NCI-H526 (cell line): ENCODE data around the gene CENPF.
"Not testable (repeated sequence)": the region's sequence is repeated elsewhere in the genome, so short reads cannot be mapped to it uniquely, and the experiment has no call there.

Experiments used
- DNase-seq, 2 experiments: peaks; one replicate each; lab custom pipeline; 2025; lab: John Stamatoyannopoulos, UW

Gene CENPF, protein sequence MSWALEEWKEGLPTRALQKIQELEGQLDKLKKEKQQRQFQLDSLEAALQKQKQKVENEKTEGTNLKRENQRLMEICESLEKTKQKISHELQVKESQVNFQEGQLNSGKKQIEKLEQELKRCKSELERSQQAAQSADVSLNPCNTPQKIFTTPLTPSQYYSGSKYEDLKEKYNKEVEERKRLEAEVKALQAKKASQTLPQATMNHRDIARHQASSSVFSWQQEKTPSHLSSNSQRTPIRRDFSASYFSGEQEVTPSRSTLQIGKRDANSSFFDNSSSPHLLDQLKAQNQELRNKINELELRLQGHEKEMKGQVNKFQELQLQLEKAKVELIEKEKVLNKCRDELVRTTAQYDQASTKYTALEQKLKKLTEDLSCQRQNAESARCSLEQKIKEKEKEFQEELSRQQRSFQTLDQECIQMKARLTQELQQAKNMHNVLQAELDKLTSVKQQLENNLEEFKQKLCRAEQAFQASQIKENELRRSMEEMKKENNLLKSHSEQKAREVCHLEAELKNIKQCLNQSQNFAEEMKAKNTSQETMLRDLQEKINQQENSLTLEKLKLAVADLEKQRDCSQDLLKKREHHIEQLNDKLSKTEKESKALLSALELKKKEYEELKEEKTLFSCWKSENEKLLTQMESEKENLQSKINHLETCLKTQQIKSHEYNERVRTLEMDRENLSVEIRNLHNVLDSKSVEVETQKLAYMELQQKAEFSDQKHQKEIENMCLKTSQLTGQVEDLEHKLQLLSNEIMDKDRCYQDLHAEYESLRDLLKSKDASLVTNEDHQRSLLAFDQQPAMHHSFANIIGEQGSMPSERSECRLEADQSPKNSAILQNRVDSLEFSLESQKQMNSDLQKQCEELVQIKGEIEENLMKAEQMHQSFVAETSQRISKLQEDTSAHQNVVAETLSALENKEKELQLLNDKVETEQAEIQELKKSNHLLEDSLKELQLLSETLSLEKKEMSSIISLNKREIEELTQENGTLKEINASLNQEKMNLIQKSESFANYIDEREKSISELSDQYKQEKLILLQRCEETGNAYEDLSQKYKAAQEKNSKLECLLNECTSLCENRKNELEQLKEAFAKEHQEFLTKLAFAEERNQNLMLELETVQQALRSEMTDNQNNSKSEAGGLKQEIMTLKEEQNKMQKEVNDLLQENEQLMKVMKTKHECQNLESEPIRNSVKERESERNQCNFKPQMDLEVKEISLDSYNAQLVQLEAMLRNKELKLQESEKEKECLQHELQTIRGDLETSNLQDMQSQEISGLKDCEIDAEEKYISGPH (N-terminal part only)

DNA sequence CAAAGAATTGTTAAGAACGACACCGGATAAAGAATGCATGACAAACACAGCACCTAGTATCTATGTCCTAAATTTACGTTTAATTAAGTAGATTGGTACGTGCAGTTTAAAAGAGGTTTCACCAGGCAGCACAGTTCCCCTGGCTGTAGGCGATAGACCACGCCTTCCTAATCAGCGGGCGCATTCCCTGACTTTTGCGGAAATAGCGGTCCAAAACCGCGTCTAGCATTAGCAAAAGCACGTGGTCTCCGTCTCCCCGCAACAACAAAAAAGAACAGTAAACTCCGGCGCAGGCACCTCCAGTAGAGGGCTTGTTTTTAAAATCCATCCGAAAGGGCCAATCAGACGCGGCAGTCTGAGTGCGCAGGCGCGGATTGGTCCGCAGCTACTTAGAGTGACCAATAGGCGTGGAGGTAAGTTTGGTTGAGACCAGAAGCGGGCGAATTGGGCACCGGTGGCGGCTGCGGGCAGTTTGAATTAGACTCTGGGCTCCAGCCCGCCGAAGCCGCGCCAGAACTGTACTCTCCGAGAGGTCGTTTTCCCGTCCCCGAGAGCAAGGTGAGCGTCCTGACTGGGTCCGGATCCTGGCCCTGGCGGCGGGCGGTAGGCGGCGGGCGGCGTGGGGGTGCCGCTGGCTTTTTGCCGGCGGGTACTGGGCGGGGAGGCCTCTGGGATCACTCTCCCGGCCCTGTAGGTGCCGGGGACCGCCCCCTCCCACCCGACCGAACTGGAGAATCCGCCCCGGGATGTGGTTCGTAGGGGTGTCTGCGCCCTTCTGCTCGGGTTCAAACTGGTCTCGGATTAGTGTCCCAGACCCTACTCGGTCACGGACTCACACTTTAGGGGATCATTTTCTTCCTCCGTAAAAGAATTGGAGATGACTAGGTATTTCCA, at the start of gene CENPF:
CENPF (plus strand) TSS at position 432 of the 894 bp plus-strand sequence. CDS start 10,560 bp downstream, outside the sequence.
- peak; percentile 96 for DNase-seq

GRCh38 chr1:214557952-214558735, 44.9 kb upstream of the CENPF start:
- no peak for DNase-seq

- no peak for DNase-seq
Observed at GRCh38 chr1:214563881-214564280, 39.1 kb upstream of the CENPF start.

DNA sequence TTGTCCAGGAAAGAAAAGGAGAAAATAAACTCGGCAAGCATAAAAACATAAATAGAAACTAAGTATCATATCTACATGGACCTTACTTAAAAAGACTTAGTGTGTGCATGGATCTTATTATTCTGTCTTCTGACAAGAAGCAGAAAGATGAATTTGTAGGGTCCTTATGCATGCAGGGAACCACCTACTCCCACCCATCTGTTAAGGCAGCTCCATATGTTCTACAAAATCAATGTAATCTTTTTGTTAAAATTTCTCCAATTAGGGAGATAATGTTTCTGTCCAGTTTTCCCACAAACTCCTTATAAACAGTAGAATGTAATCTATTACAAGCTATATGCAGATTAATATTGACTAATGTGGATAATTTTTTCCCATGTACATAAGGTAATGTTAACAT, 37.7 kb upstream of the CENPF start:
- no peak for DNase-seq

- no peak for DNase-seq
Observed at GRCh38 chr1:214566158-214567104, 36.6 kb upstream of the CENPF start.

- DNase-seq: no peak
Observed at GRCh38 chr1:214567481-214567980, 35.5 kb upstream of the CENPF start.

DNA sequence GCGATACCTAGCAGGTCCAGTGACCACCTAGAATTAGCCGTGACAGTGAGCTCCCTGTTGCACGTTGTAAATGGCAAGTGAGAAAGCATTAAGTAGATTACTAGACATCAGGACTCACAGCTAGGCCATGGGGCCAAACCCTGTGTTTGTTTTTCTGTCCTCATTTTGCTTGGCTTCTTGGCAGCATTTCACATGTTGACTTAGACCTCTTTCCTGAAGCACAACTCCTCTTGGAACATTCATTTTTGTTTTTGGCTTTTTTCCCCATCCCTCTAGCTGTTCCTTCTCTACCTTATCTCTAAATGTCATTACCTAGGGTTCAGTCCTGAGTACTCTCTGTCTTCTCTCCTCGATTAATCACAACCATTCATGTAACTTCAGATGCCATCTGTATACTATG, 34.7 kb upstream of the CENPF start:
- DNase-seq: no peak

DNA sequence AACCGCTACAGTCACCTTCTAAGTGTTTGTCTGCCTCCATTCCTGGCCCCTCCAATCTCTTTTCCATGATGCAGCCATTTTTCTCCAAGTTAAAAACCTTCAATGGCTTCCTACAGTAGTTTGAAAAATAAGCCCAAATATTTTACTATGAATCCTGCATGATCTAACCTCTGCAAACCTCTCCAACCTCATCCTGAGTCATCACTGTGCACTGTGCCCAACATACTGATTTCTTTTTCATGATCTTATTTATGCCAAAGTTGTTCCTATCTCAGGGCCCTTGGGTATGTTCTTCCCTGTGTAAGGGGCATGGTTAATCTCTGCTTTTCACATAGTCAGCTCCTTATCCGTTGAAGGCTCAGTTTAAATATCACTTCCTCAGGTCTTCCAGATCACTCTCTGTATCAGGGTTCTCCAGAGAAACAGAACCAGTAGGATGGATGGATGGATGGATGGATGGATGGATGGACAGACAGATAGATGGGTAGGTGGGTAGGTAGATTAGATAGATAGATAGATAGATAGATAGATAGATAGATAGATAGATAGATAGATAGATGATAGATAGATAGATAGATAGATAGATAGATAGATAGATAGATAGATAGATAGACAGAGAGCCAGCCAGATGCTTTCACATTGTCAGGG, 33.5 kb upstream of the CENPF start:
- DNase-seq: no peak

DNA sequence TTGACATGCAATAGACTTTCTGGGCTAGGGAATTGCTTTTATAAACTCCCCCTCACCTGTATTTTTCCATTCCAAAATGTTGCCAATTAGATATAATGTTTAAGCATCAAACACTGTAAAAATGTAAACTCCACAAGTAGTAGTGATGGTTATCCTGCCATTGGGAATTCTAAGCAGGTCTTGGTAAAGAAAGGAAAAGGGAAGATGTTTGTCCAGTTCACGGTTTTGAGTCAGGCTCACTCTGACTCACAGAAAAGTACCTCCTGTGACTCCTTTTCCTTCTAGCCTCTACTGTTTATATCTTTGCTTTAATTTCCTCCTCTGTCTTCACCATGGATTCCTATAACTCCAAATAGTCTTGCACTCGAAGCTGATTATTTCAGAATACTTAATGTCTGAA, 32.6 kb upstream of the CENPF start:
- DNase-seq: no peak

DNA sequence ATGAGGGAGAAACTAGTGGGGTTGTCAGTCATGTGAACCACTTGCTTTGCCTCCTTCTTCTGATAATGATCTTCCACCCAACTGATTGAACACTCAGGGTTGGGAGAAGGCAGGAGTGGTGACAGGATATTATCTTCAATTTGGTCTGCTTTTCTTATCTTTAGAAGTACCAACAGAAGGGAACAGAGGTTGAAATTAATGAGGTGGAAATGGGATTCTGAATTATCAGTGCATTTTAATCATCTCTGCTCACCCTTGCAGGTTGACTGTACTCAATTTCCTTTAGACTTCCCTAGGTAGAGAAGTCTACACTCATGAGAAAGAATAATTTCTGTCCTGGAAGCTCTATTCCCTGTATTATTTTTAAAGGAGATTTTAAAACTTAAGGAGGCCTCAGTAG, 31.7 kb upstream of the CENPF start:
- DNase-seq: no peak

DNA sequence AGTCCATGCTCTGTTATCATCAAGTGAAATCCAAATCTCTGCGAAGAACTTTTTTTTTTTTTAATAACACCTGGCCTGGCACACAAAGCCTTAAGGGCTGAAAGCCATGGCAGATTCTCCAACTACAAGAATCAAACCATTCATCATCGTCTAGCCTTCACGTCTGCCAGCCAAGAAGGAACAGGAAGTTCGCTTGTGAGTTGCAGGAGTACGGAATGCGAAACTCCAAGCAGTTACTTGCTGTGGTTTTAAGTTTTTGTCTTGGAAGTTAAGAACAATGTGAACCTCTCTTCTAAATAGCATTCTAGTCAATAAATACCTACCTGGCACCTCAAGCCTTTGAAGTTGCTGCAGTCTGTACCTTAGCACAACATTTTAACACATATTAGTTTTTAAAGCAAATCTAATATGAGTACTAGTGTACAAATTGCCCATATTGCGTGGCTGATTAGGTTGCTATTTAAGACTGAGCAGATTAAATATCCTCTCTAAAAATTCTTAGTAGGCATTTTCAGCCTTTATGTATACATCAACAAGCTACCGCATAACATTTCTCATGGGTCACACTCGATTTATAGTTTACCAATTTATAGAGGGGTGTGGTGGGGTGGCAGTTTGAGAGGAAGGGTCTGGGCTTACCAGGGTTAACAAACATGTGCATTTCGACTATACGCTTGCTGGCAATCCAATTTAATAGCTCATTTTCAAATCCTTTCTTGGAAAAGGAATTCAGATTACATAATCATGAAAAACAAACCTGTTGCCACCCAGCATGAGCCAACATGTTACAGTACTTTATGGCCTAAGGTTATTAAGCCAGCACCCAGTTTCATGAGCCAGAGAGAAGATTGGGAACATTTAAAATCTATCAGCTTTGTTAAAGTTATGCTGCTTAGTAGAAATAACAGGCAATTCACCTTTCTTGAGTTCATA, 29.3 kb upstream of the CENPF start:
- no peak for DNase-seq

GRCh38 chr1:214574598-214575411, 28.2 kb upstream of the CENPF start:
- no peak for DNase-seq

DNA sequence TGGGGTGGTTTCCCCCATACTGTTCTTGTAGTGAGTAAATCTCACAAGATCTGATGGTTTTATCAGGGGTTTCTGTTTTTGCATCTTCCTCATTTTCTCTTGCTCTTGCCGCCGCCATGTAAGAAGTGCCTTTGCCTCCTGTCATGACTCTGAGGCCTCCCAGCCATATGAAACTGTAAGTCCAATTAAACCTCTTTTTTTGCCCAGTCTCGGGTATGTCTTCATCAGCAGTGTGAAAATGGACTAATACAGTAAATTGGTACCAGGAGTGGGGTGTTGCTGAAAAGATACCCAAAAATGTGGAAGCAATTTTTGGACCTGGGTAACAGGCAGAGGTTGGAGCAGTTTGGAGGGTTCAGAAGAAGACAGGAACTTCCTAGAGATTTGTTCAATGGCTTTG, 26.9 kb upstream of the CENPF start:
- DNase-seq: not testable (repeated sequence)

DNA sequence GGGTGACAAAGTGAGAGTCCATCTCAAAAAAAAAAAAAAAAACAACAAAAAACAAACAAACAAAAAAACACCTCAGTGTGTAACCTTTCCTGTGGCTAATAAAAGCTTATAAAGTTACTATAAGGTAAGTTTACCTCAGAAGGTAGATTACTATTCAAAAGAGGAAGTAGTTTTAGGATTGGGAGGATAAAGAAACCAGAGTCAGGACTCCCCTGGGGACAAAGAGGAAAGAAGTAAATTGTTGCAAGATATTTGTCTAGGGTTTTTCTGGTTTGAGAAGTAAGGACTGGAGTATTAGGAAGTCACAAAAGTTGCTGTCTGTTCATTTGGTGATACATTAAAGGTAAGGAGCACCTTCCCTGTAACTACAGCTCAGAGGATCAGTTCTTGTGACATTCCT, 23.8 kb upstream of the CENPF start:
- no peak for DNase-seq

GRCh38 chr1:214581785-214582184, 21.2 kb upstream of the CENPF start:
- no peak for DNase-seq

DNA sequence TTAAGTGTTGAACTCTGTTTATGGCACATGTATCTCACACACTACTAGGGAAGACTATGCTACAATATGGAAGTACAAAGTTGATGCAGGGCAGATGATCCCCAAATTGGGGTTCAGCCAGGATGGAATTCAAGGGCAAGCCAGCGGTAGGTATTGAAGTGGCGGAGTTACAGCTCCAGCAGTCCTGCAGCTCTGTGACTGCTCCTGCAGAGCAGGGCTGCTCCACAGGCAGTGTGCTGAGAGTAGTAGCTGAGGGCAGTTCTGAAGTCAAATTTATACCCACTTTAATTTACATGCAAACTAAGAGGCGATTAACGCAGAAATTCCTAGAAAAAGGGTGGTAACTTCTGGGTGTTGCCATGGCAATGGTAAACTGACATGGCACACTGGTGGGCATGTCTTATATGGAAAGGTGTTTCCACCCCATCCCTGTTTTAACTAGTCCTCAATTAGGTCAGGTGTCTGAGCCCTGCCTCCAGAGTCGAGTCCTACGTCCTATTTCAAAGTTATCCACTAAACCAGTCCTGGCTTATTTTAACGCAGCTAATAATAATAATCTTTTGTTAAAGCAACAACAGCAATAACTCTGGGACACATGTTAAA, 20.6 kb upstream of the CENPF start:
- no peak for DNase-seq
